Stimulated activated CD4-positive, alpha-beta T cell treated with anti-CD3 and anti-CD28 coated beads, Interleukin-15, amount 100 ng/mL, for 24 hours (primary cell): Measurements from ENCODE around the gene ALPL.
"Not testable (repeated sequence)": the region's sequence is repeated elsewhere in the genome, so short reads cannot be mapped to it uniquely, and the experiment has no call there.

ENCODE experiments used
- DNase-seq: peaks from one replicate; pipeline ENCODE4 v3.0.0-alpha.2; 2020

ALPL gene

GRCh38 chr1:21508580-21509350 is 458 bp upstream of the ALPL start:
- peak; percentile 84 for DNase-seq

- DNase-seq = no peak
Measured at GRCh38 chr1:21510113-21510493, 880 bp downstream of the ALPL start.

GRCh38 chr1:21510885-21511578 is 1.8 kb downstream of the ALPL start:
- DNase-seq = no peak

GRCh38 chr1:21511579-21512522 is 2.6 kb downstream of the ALPL start:
- DNase-seq = no peak

- DNase-seq = no peak
Measured at GRCh38 chr1:21514245-21514644, 5.0 kb downstream of the ALPL start.

- no peak for DNase-seq
Measured at GRCh38 chr1:21517161-21517589, 8.0 kb downstream of the ALPL start.

GRCh38 chr1:21517660-21518480 is 8.6 kb downstream of the ALPL start:
- DNase-seq = no peak

GRCh38 chr1:21518774-21519455 is 9.7 kb downstream of the ALPL start:
- no peak for DNase-seq

- not testable (repeated sequence) for DNase-seq
Measured at GRCh38 chr1:21519486-21520070, 10.4 kb downstream of the ALPL start.

GRCh38 chr1:21520899-21521716 is 11.9 kb downstream of the ALPL start:
- no peak for DNase-seq

- DNase-seq = no peak
Measured at GRCh38 chr1:21521717-21522060, 12.5 kb downstream of the ALPL start.

GRCh38 chr1:21522525-21523038 is 13.4 kb downstream of the ALPL start:
- DNase-seq = no peak

GRCh38 chr1:21523297-21523813 is 14.1 kb downstream of the ALPL start:
- no peak for DNase-seq

GRCh38 chr1:21524220-21524619 is 15.0 kb downstream of the ALPL start:
- DNase-seq = no peak

GRCh38 chr1:21524686-21525339 is 15.6 kb downstream of the ALPL start:
- DNase-seq = no peak

- DNase-seq = no peak
Measured at GRCh38 chr1:21525340-21525717, 16.1 kb downstream of the ALPL start.

- DNase-seq = no peak
Measured at GRCh38 chr1:21526441-21526840, 17.2 kb downstream of the ALPL start.

- no peak for DNase-seq
Measured at GRCh38 chr1:21530368-21531016, 21.3 kb downstream of the ALPL start.

- DNase-seq = no peak
Measured at GRCh38 chr1:21531241-21531640, 22.0 kb downstream of the ALPL start.
